CD4-positive, alpha-beta T cell treated with Interleukin-6 at 100 ng/mL for 8 hours (primary cell): Measurements from ENCODE around the gene AHNAK2.
A peak's percentile ranks its signal among the peaks of the same experiment; 100 is the strongest.
"Not testable (repeated sequence)": the region's sequence is repeated elsewhere in the genome, so short reads cannot be mapped to it uniquely, and the experiment has no call there.

ENCODE experiments used
- DNase-seq: peaks from one replicate; pipeline ENCODE4 v3.0.0-alpha.2; 2020; ENCODE audit warnings: mixed read lengths, low spot score

The AHNAK2 gene

DNA sequence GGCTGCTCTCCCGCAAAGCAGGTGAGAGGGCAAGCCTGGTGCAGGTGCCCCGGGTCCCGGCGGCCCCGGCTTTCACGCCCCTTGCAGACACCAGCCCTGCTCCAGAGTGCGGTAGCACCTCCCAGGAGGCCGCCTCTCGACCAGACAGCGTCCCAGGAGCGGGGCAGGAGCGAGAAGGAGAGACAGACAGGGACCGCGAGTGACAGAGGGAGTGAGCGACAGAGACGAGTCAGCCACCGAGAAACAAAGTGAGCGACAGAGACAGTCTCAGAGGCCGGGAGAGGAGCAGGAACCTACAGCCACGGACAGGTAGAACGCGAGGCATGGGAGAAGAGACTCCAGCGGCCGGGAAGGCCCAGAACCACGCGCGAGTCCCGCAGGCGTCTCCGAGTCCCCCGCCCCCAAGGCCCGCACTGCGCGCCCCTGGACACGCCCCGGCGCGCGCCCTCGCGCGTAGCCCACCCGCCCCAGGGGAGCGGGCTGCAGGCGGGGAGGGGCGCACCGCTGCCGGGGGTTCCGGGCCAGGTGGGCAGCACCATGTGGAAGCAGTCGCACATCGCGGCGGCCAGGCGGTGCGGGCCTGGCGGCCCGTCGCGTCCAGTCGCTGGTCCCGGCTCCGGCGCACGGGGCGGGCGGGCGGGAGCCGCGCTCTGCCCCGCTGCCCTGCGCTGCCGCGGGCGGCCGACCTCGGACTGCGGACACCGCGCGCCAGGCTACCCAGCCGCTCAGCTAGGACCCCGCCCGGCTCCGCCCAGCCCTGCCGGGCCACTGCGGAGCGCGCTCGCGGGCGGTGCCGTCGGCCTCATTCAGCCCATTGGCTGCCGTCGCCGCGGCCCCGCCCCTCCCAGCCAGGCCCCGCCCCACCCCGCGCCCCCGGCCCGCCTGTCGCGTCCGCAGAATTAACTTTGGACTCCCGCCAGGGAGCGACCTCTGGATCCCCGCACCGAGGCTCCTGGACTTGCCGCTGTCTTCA, at the start of gene AHNAK2:
AHNAK2 (minus strand) TSS at position 694 of the 973 bp plus-strand sequence; CDS start at position 557, 137 bp downstream.
- peak; percentile 26 for DNase-seq

DNA sequence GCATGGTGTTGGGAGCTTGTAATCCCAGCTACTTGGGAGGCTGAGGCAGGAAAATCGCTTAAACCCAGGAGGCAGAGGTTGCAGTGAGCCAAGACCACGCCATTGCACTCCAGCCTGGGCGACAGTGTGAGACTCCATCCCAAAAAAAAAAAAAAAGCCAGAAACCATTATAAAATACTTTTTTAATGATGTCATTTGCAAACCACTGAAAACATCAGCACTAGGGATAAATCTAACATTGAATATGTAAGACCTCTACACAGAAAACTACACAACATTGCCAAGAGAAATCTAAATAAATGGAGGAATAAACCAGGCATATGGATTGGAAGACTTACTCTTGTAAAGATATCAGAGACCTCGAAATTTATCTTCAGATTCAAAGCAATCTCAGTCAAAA, 49.5 kb upstream of the AHNAK2 start:
- DNase-seq = not testable (repeated sequence)

DNA sequence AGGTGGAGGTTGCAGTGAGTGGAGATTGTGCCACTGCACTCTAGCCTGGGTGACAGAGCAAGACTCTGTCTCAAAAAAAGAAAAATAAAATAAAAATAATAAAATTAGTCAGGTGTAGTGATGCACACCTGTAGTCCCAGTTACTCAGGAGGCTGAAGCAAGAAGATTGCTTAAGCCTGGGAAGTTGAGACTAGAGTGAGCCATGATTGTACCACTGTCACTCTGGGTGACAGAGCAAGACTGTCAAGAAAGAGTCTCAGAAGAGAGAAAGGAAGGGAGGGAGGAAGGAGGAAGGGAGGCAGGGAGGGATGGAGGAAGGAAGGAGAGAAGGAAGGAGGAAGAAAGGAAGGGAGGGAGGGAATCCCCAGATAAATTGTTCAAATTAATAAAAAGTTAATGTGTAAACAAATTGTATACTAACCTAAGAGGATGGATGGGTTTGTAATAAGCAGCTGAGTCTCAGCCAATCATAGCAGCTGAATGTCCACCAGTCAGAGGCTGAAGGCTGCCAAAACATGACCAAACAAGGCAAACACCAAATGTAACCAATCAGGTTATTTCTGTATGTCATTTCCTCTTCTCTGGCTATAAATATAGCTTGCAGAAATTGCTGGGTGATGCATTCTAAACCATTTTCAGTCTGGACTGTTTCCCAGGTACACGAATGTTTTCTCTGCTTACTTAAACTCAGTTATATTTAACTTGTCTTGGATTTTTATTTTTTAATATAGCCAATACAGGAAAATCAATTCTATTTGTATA, 48.8 kb upstream of the AHNAK2 start:
- no peak for DNase-seq

DNA sequence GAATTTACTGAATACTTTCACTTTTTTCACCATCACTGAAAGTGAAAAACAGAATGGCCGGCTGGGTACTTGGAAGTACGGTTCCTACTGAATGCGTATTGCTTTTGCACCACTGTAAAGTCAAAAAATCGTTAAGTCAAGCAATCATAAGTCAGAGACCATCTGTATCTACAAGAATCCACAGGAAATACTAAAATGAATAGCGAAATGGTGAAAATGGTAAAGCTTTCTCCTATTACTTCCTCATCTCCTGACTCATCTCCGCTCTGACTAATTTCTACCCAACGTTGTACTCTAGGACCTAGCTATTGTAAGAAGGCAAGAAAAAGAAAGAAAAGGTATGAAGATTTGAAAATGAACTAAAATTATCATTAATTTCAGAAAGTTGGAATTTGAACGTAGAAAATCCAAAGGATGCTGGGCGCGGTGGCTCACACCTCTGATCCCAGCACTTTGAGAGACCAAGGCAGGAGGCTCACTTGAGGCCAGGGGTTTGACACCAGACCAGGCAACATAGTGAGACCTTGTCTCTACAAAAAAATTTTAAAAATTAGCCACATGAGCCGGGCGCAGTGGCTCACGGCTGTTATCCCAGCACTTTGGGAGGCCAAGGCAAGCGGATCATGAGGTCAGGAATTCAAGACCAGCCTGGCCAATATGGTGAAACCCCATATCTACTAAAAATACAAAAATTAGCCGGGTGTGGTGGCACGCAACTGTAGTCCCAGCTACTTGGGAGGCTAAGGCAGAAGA, 48.0 kb upstream of the AHNAK2 start:
- peak; percentile 25 for DNase-seq

DNA sequence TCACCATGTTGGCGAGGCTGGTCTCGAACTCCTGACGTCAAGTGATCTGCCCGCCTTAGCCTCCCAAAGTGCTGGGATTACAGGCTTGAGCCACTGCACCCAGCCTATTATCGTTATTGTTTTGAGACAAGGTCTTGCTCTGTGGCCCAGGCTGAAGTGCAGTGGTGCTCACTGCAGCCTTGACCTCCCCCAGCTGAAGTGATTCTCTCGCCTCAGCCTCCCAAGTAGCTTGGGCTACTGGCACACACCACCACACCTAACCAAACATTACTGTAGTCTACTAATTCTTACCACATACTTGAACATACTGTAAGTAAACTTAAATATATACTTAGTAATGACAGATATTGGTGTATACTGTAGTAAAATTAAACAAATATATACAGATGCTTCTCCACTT, 47.3 kb upstream of the AHNAK2 start:
- DNase-seq = no peak

DNA sequence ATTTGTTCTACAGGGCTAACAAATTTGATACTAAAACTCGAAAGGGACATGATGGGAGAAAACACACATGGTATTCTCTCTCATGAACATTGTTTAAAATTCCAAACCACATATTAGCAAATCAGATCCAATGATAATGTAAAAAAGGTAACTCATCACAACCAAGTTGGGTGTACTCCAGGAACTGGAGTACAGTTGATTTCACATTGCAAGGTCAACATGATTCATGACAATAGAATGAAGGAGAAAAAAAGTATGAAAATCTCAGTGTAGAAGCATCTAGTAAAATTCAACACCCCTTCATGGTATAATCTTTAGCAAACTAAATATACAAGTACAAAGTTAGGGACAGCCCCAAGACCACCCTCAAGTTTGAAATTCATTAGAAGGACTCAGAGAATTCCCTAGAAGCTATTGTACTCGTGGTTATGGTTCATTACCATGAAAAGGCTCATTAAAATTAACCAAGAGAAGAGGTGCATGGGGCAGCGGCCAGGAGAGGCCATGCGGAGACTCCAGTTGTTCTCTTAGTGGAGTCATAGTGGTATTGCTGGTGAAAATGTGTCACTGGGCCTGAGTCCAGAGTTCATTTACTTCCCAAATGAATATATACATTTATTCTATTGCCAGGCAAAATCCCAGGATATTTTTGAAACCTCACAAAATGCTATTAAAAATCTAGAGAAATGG, 45.8 kb upstream of the AHNAK2 start:
- DNase-seq = no peak

DNA sequence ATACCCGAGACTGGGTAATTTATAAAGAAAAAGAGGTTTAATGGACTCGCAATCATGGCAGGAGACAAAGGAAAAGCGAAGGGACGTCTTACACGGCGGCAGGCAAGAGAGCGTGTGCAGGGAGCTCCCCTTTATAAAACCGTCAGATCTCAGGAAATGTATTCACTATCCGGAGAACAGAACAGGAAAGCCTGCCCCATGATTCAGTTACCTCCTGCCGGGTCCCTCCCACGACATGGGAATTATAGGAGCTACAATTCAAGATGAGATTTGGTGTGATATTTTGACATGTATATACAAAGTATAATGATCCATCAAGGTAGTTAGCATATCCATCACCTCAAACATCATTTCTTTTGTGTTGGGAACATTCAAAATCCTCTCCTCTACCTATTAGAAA, 45.0 kb upstream of the AHNAK2 start:
- no peak for DNase-seq

DNA sequence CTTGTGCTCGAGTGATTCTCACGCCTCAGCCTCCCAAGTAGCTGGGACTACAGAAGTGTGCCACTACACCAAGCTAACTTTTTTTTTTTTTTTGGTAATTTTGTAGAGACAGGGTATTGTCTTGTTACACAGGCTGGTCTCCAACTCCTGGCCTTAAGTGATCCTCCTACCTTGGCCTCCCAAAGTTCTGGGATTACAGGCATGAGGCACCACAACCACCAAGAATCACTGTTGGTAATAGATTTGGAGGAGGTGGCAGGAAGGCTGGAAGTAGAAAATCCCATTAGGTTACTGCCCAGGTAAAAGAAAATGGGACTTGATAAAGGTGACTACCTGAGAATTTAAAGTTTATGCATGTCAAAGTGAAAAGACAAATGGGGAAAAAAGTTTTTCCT, 44.1 kb upstream of the AHNAK2 start:
- DNase-seq = no peak

DNA sequence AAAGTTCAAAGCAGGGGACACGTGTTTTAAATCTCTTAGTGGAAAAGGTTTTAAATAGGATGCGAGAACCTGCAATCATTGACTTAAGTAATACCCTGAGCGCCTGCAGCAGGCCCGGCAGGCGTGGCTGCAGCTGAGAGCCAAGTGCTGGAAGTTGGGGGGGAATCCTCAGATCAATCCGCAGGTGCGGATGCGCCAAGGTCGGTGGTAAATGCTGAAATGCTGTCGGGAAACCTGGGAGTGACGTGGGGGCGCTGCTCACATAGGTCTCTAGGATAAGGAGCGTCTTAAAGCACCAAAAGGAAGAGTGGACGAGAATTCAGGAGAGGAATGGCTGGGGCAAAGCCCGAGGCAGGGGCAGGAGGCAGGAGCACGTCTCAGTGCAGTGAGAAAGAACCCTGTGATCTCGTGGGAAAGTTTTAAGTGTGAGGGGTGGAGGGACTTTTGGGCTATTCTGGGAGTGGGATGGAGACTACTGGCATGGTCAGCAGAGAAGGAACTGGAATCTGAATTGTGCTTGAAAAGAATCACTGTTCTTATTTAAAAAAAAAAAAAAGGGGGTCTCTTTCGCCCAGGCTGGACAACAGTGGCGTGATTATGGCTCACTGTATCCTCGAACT, 43.6 kb upstream of the AHNAK2 start:
- peak; percentile 26 for DNase-seq

DNA sequence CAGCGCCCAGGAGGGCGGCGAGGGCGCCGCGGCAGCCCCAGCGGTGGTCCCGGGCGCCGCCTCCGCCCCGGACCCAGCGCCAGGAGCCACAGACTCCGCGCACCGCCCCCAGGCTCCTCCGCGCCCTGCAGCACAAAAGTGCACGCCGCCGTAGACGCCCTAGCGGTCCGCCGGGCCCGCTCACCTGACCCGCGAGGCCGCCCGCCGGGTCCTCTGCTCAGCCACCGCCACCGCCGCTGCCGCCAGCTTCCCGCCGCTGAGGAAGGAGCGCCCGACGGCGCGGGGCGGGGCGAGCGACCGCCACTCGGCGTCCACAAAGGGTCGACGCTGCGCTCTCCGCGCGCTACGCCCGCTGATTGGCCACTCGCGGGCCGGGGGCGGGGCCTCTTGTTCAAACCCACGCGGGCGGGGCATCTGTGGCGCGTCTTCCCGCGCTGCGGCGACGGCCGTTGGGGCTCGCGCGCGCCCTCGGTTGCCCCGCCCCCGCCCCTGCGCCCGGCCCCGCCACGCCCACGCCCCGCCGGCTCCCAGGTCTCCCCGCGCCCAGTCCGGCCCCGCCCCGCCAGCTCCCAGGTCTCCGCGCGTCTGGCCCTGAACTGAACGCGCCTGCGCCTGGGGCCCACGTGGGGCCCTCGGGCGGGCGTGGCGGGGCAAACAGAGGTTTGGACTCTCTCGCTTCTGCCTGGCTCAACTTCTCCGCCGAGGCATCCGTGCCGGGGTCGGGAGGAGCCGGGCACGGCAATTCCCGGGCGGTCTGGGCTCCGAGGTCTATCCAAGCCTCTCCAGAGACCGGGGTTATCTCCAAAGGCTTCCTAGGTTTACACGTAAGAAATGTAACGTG, 42.9 kb upstream of the AHNAK2 start, which contains the start of gene CDCA4:
CDCA4 (minus strand) TSS at position 269 of the 841 bp plus-strand sequence. CDS start 9,154 bp downstream, outside the sequence.
- peak; percentile 98 for DNase-seq

DNA sequence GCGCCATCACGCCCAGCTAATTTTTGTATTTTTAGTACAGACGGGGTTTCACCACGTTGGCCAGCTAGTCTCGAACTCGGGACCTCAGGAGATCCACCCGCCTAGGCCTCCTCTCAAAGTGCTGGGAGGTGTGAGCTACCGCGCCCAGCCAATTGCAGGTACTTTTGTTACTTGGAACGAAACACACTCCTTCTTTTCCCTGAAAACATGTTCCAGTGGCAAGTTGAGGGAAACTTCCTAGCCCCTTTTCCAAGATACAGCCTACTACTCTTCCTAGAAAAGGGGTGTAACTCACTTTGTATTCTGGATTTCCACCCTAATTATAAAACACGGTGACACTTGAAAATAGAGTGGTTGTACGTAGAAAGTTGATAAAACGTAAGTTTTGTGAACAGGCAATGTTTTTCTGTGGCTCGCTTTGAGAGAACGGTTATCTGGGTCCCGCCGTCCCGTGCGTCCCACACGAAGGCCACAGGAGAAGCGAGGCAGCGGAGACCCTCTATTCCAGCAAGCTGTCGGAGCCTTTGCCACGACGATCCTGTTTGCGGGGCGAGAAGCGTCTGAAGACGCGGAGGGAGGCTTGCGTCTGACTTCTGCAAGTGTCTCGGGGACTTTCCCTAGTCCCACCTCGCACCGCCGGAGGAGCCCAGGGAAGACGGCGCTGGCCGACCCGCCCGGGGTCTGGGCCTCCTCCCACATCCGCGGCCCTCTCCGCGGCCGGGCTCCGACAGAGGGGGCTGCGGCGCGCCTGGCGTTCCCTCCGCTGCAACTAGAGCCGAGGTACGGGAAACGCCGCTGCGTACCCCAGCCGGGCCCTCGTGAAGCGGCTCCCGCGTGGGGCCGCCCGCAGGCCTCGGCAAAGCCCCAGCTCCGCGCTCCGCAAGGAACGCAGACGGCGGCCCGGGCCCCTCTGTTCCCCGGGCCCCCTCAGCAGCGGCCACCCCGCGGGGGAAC, 42.0 kb upstream of the AHNAK2 start:
- peak; percentile 37 for DNase-seq

DNA sequence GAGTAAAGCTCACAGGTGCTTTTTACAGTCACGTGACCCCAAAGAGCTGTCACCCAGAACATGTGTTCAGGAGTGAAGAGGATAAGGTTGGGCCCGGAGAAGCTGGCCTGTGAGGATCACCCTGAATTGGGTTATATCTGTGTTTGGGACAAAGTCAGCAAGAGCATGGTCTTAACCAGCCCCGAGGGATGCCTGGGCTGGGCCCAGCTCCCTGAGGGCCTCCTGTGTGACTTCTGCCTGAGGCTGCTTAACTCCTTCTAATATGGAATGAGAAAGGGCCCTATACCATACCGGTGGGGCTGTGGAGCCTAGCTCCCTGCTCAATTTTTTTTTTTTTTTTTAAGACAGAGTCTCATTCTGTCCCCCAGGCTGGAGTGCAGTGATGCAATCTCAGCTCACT, 40.2 kb upstream of the AHNAK2 start:
- DNase-seq = no peak

DNA sequence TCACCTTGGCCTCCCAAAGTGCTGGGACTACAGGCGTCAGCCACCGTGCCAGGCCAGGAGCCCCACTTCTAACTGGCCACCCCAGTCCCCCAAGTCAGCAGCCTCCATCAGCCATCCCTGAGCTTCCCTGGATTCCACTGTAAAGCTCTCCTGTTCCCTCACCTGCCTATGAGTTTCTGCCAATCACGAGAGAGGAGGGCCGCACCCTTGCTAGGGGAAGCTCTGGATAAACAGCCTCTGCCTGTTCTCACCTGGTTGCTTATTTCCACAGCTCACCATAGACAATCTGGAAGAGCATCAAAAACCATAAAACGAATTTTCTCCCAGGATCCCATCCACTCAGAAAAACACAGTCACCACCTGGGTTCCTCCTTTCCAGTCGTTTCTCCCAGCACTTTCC, 37.7 kb upstream of the AHNAK2 start:
- DNase-seq = no peak

DNA sequence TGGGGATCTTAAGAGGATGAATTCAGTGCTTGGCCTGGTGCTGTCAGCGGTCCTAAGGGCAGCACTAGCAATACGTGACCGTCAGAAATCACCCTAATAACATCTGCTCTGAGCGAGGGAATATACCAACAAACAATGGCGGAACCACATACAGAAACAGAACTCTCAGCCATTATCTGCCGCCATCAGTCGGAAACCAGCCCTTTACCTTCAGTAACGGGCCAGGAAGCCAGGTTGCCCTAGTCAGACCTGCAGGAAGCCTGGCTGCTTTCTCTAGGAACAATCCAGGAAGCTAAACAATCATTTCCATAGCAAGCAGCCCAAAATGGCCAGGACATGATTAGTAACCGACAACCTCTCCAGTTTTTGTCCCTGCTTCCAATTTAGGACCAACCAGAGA, 37.1 kb upstream of the AHNAK2 start:
- DNase-seq = peak; percentile 19

DNA sequence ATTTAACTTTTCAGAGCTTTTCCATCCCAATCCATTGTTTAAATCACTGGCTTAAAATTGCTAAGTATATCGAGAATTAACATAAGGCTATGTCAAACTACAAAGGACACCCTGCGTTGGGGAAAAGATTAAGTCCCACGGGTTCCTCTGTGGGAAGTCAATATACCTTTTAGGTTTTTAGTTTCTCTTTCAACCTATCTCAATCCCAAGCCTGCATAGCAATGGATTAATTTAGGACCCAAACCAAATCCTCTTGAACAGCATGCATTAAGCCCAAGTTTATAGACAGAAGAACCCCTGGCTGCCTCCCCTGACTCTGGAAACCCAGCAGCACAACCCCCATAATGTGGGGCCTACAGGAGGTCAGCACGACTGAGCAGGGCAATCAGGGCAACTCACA, 36.5 kb upstream of the AHNAK2 start:
- no peak for DNase-seq

DNA sequence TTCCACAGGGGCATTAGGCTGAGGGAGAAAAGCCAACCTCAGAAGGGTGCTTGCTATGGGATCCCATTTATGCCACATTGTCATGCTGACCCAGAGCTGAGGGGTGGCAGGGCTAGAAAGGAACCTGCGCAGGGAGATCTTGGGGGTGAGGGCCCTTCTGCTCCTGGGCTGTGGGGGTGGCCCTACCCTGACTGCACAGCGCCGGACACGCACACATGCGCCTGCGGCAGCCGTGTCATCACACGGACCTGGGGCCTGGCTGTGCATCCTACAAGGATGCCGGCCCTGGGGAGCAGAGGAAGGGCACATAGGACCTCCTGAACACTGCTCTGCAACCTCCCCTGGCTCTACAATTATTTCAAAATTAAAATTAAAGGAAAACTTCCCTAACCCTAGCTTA, 35.9 kb upstream of the AHNAK2 start:
- no peak for DNase-seq

DNA sequence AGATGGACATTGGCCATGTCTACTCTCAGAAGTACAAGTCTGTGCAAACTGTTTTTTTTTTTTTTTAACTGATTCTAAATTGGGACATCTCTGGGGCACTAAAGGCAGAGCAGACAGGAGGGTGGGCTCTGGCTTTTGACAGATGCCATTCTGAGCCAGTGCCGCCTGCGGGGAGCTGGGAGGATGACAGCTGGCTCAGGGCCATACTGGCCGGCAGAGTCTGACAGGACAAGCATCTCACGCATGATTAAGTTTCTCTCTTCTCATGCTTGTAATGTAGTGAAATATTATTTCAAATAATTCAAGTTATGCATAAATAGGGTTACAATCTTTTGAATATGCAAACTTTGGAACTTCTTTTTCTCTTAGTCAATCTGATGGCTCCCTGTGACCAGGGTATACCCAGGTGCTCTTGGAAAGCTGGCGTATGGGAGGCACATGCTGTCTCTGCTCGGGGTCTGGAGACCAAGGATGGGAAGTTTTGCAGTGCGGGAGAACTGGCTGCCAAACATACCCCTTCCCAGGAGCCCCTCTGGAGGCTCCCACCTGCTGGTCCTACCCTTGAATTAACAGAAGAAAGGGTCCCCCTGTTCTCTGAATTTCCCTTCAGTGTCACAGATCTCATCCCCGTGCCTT, 35.1 kb upstream of the AHNAK2 start:
- no peak for DNase-seq

DNA sequence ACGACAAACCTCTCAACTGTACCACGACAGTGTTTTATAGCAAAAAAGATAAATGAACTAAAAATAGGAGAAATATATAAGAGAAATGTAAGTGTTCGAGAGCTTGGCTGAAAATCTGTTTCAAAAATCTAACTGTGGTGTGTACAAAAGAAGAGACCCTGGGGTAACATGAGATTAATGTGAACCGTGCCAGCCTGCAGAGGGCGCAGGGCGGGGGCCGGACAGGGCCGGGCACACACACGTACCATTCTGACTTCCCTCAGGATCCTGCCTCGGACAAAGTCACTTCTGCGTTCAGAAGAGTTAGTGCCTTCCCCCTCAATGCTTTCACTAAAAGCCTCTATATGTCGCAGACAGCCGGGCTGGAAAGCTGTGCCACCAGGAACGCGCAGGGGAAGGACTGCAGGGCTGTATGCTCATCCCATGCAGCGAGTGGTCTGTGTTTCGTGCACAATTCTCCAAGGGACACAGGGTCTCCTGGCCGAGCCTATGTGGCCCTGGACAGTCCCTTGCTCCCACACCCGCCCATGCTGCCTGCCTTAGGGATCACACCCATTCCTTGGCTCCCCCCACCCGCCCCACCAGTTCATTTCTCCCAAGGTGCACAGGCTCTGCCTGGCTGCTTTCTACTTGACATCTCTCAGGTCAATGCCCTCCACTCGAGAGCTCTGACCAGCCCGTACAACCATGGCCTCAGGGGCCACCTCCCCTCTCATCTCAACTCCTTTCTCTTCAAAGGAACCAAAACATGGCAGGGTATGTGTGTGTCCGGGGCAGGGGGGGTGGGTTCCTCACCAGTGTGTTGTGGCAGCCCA, 34.2 kb upstream of the AHNAK2 start:
- DNase-seq = no peak
